HCT116 (cell line): ENCODE results near the gene TH. TPM values are rescaled to one million over a fixed set of nuclear protein-coding genes. Genes with fewer than 3 reads are reported as not detected.

Experiments
- ATAC-seq: fragments of 200-7000 bp; cut with Tn5 transposase; 2 replicates; pipeline ENCODE4 v1.9.1; 2020; ENCODE audit warnings: mild to moderate bottlenecking, moderate library complexity
- BruUV-seq: library from RNA; stranded (reverse); fragments of 400-500 nt; replicated peaks from 2 replicates; lab custom pipeline; 2021; lab: Mats Ljungman, UMichigan
- CTCF ChIA-PET: fragments of 300-600 bp; sonication (Branson Sonifier 250); formaldehyde crosslinking; loops from one replicate; lab custom pipeline; 2021; ENCODE audit warnings: antibody characterized with exemption; lab: Charles Lee
- POLR2A ChIA-PET: fragments of 300-600, 350-600 bp; sonication (Branson Sonifier 250); formaldehyde crosslinking; loops from one replicate; lab custom pipeline; 2021; ENCODE audit warnings: antibody characterized with exemption; lab: Charles Lee
- RAD21 ChIA-PET, 2 experiments: fragments of 300-600 bp; sonication (Branson Sonifier 250); formaldehyde crosslinking; loops; one replicate each; lab custom pipeline; 2023; ENCODE audit warnings: low total read pairs in 2 of 2; ENCODE audit not compliant: uncharacterized antibody in 2 of 2, unreplicated experiment in 2 of 2, low non-redundant PET in 1 of 2; lab: Charles Lee
- DNase-seq: peaks from one replicate; pipeline ENCODE4 v3.0.0-alpha.2; 2010; ENCODE audit warnings: low read depth, low spot score
- H2AFZ ChIP-seq: fragments of 200-600 bp; shearing (Covaris generic), sonication (generic); 2 replicates; pipeline ENCODE4 v1.6.1; 2017; ENCODE audit warnings: low read depth, mixed run types, mixed read lengths, antibody characterized with exemption, low read length; ENCODE audit not compliant: poor library complexity, severe bottlenecking
- H3K27ac ChIP-seq: 2 replicates; pipeline ENCODE4 v1.5.1; 2012; ENCODE audit warnings: low read depth, low read length
- H3K27me3 ChIP-seq: fragments of 200-600 bp; sonication (generic); 2 replicates; pipeline ENCODE4 v1.6.1; 2016; ENCODE audit warnings: mixed run types, low read length, mixed read lengths; ENCODE audit not compliant: insufficient read depth
- H3K36me3 ChIP-seq, 2 experiments: fragments of 200-500 bp in 1 of 2; fragments of 200-600 bp in 1 of 2; sonication (Bioruptor generic) in 1 of 2; sonication (generic) in 1 of 2; 2 replicates each; pipeline versions ENCODE4 v1.5.1 to v1.6.1; 2014 to 2016; ENCODE audit warnings: low read length in 2 of 2, inconsistent platforms in 1 of 2, mixed read lengths in 1 of 2, mixed run types in 1 of 2; ENCODE audit not compliant: insufficient read depth in 2 of 2, control insufficient read depth in 1 of 2
- H3K4me1 ChIP-seq, 2 experiments: fragments of 200-600 bp in 1 of 2; sonication (generic) in 1 of 2; 2 replicates each; pipeline versions ENCODE4 v1.5.1 to v1.6.1; 2012 to 2017; ENCODE audit warnings: low read length in 2 of 2, inconsistent platforms in 1 of 2, mild to moderate bottlenecking in 1 of 2, mixed read lengths in 1 of 2, mixed run types in 1 of 2, moderate library complexity in 1 of 2; ENCODE audit not compliant: insufficient read depth in 2 of 2, control insufficient read depth in 1 of 2
- H3K4me2 ChIP-seq: fragments of 200-600 bp; sonication (generic); 2 replicates; pipeline ENCODE4 v1.6.1; 2017; ENCODE audit warnings: mixed run types, low read length, mixed read lengths
- H3K4me3 ChIP-seq, 2 experiments: fragments of 200-600 bp in 1 of 2; sonication (generic) in 1 of 2; replicated peaks in 1 of 2; 2 replicates each; pipeline ENCODE4 v1.5.1; 2011 to 2016; ENCODE audit warnings: low read length in 2 of 2, control low read depth in 1 of 2, low read depth in 1 of 2, mild to moderate bottlenecking in 1 of 2, mixed read lengths in 1 of 2, mixed run types in 1 of 2
- H3K79me2 ChIP-seq: fragments of 200-600 bp; sonication (generic); 2 replicates; pipeline ENCODE4 v1.6.1; 2017; ENCODE audit warnings: mild to moderate bottlenecking, mixed run types, low read length, moderate library complexity, mixed read lengths; ENCODE audit not compliant: insufficient read depth
- H3K9ac ChIP-seq: fragments of 200-600 bp; sonication (generic); 2 replicates; pipeline ENCODE4 v1.6.1; 2016; ENCODE audit warnings: low read length, mixed read lengths
- H3K9me2 ChIP-seq: fragments of 200-600 bp; sonication (generic), shearing (Covaris generic); 2 replicates; pipeline ENCODE4 v1.6.1; 2017; ENCODE audit warnings: mixed run types, mild to moderate bottlenecking, moderate library complexity; ENCODE audit not compliant: insufficient read depth
- H3K9me3 ChIP-seq, 2 experiments: fragments of 200-500 bp in 1 of 2; fragments of 200-600 bp in 1 of 2; sonication (Bioruptor generic) in 1 of 2; sonication (generic) in 1 of 2; 2 replicates each; pipeline ENCODE4 v1.6.1; 2014 to 2017; ENCODE audit warnings: low read length in 2 of 2, mixed read lengths in 2 of 2, inconsistent platforms in 1 of 2, low read depth in 1 of 2, mild to moderate bottlenecking in 1 of 2, mixed run types in 1 of 2, moderate library complexity in 1 of 2; ENCODE audit not compliant: control insufficient read depth in 1 of 2, insufficient read depth in 1 of 2
- H4K20me1 ChIP-seq: fragments of 200-600 bp; sonication (generic), shearing (Covaris generic); 2 replicates; pipeline ENCODE4 v1.6.1; 2017; ENCODE audit warnings: mixed run types, mild to moderate bottlenecking, moderate library complexity; ENCODE audit not compliant: insufficient read depth
- CBX3 ChIP-seq: IDR thresholded peaks from 2 replicates; pipeline ENCODE4 v1.6.1; 2012; ENCODE audit warnings: low read depth
- EZH2phosphoT487 ChIP-seq: fragments of 200-600 bp; IDR thresholded peaks from 2 replicates; pipeline ENCODE4 v1.6.1; 2018; ENCODE audit warnings: antibody characterized with exemption, borderline replicate concordance
- TCF7L2 ChIP-seq: IDR thresholded peaks from 2 replicates; pipeline ENCODE4 v1.7.0; 2011; ENCODE audit warnings: borderline replicate concordance, inconsistent platforms; ENCODE audit not compliant: insufficient read depth, insufficient read length; ENCODE audit errors: extremely low read depth
- intact Hi-C: fragments of 100-400 bp; cut with micrococcal nuclease; formaldehyde crosslinking; loops from 2 replicates; pipeline ENCODE4 v1.10.0; 2022
- total RNA-seq: library from RNA; stranded (reverse); gene quantifications from one replicate; pipeline ENCODE4 v1.2.1, GENCODE V29; 2021; ENCODE audit not compliant: unreplicated experiment
- TF ChIP-seq, protein P1 (sequence below), 3 experiments: fragments of 200-600 bp in 1 of 3; sonication (generic) in 1 of 3; IDR thresholded peaks in 2 of 3; conservative IDR thresholded peaks in 1 of 3; 2 replicates each; pipeline ENCODE4 v1.5.1; 2012 to 2017; ENCODE audit warnings: low read depth in 2 of 3, low read length in 2 of 3, antibody characterized with exemption in 1 of 3, borderline replicate concordance in 1 of 3, control low read depth in 1 of 3, mild to moderate bottlenecking in 1 of 3, mixed read lengths in 1 of 3, mixed run types in 1 of 3, moderate library complexity in 1 of 3; ENCODE audit not compliant: insufficient read depth in 1 of 3
- TF ChIP-seq, protein P2 (sequence below): IDR thresholded peaks from 2 replicates; pipeline ENCODE4 v1.6.1; 2012

Gene TH
- total RNA-seq, 1 experiment from 2014 or later: not detected

DNA sequence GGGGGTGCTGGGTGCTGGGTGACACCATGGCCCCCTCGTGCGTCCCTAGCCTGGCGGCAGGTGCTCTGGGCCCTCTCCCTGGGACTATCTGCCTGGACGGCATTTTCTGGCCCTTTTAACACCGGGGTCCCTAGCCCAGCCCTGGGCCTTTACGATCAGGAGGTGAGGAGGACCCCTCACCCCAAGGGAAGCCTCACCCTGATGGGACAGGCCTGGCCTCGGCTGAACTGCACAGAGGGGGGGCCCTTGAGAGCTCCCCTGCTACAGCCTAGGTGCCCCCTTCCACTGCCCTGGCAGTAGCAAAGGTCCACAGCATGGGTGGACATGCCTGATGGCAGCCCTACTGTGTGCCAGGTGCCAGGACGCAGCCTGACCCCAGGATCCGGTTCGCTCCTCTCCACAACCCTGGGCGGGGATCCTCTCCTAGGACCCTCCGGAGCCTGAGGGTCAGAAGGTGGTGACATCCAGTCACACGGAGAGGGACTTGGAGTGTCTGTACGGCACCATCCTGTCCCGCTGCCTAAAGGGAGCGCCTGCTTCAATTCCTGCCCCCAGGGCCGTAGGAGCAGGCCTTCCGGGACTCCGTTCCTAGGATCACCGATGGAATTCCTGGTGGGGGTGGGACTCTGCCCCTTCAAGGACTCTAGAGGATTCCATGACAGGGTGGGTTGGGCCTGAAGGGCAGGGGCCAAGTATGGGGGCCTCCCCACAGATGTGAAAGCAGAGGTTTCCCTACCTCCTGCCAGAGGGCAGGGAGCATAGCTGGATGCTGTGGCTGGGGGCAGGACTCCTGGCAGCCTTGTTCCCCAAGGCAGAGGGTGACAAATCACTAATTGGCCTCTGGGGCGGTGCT lies 33.0 kb upstream of the TH start:
- Histone ChIP-seq H3K27ac (no peak overlapping the region), H3K9me3 (no peaks in the 10 kb centered on the region), H3K4me1 (peaks cover 16 to 25% of the 10 kb centered on the region in 2 experiments), H3K9me2 (no peaks in the 10 kb centered on the region), H3K79me2 (no peaks in the 10 kb centered on the region), H3K36me3 (no peaks in the 10 kb centered on the region), H3K9ac (no peak overlapping the region), H3K4me2 (no peak overlapping the region), H3K27me3 (no peaks in the 10 kb centered on the region), H2AFZ (no peak overlapping the region), H4K20me1 (no peaks in the 10 kb centered on the region), H3K4me3 (no peak overlapping the region)
- TF ChIP-seq TCF7L2: no peak
- TF ChIP-seq, protein P1, sequence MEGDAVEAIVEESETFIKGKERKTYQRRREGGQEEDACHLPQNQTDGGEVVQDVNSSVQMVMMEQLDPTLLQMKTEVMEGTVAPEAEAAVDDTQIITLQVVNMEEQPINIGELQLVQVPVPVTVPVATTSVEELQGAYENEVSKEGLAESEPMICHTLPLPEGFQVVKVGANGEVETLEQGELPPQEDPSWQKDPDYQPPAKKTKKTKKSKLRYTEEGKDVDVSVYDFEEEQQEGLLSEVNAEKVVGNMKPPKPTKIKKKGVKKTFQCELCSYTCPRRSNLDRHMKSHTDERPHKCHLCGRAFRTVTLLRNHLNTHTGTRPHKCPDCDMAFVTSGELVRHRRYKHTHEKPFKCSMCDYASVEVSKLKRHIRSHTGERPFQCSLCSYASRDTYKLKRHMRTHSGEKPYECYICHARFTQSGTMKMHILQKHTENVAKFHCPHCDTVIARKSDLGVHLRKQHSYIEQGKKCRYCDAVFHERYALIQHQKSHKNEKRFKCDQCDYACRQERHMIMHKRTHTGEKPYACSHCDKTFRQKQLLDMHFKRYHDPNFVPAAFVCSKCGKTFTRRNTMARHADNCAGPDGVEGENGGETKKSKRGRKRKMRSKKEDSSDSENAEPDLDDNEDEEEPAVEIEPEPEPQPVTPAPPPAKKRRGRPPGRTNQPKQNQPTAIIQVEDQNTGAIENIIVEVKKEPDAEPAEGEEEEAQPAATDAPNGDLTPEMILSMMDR (IDR thresholded peaks at IDR 0.05 in 2 of 3, conservative IDR thresholded peaks at IDR 0.05 in 1 of 3; ENCODE audit: borderline replicate concordance in 1 of 3, insufficient read depth in 1 of 3, low read depth in 2 of 3, low read length in 2 of 3): no peak
- TF ChIP-seq CBX3: no peak
- TF ChIP-seq EZH2phosphoT487: no peak
- TF ChIP-seq, protein P2, sequence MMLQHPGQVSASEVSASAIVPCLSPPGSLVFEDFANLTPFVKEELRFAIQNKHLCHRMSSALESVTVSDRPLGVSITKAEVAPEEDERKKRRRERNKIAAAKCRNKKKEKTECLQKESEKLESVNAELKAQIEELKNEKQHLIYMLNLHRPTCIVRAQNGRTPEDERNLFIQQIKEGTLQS: no peak
- BruUV-seq: no TSS peak
- no peak for ATAC-seq
- DNase-seq: no peak
- CTCF ChIA-PET: no interaction called here
- POLR2A ChIA-PET: no interaction called here
- RAD21 ChIA-PET: no interaction called here
- intact Hi-C loops: no loop called here
